Testis (tissue), 2 donors: Measurements from ENCODE around the gene KCNB1.

Experiments
- CTCF ChIP-seq, 3 experiments: fragments of 450-650 bp in 2 of 3; fragments of 200-600 bp in 1 of 3; sonication (generic) in 1 of 3; IDR thresholded peaks; one replicate each; pipeline ENCODE4 v1.5.1; 2016 to 2019; ENCODE audit warnings: antibody characterized with exemption in 3 of 3, mild to moderate bottlenecking in 2 of 3, moderate library complexity in 1 of 3
- POLR2A ChIP-seq: fragments of 450-650 bp; IDR thresholded peaks from one replicate; pipeline ENCODE4 v1.6.1; 2017; ENCODE audit warnings: antibody characterized with exemption, mild to moderate bottlenecking, moderate library complexity

GRCh38 chr20:49515586-49515985 lies 33.1 kb upstream of the KCNB1 start:
- TF ChIP-seq POLR2A (no peak), CTCF (IDR thresholded peaks at IDR 0.05) (no peak)
